ENCODE data around the gene AJAP1.

AJAP1 gene

DNA sequence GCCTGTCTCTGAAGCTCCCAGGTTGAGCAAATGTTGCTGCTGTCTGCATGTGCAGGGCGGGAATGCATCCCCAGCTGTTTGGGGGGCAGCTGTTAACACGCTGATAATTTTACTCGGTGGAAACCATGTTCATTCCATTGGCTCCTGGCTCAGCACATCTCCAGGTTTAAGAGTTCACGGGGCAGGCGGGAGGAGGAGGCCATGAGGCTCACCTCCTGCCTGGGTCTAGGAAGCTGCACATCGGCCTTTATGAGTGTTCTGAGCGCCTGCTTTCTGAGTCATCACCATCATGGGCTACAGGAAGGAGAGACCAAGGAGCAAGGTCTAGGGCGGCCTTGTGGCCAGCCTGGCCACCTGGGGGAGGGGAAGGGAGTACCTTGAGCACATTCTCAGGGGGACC is 29.7 kb downstream of the AJAP1 start:
- no peak for DNase-seq

DNA sequence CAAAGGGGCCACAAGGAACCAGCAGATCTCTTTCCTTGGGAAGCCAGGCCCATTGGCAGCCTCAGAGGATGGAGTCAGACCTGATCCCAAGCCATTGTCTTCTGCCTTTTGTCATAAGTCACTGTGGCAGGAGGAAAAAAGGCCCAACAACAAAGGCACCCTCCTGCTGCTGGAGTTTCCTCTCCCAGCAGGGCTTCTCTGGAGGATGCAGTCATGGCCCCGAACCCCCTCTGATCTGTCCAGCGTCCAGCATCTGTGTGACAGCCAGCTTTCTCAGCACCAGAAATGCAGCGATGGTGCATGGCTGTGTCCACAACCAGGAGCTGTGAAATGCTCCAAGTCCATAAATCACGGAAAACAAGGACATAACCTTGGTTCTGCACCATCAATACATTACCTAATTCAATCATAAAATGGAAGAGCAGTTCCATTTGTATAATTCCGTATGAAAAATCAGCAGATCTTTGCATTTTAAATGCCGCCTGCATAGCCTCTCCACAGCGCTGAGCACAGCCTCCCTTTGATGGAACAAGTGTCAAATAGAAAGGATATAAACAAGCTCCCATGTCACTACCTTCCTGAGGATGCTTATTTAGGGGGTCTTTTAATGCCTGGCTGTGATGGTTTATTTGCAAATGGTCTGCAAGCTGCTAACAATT is 30.6 kb downstream of the AJAP1 start:
- no peak for DNase-seq

- no peak for DNase-seq
Observed at GRCh38 chr1:4685523-4685865, 31.1 kb downstream of the AJAP1 start.

DNA sequence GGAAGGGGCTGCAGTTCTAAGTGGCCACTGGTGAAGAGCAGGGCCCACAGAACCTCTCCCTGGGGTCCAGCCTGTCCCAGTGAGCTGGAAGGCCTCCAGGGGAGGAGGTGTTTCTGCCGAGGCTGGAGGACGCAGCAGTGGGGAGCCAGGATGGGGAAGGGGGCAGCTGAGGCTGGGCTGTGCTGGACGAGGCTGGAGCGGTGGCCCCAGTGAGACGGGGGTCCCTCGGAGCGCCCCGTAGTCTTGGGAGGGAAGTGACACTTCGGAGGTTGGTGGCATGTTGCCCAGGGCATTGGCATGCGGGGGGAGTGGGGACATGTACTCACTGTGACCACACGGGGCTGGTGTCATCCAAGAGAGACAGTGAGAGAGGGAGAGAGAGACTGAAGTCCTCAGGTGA is 33.5 kb downstream of the AJAP1 start:
- DNase-seq: no peak

- no peak for DNase-seq
Observed at GRCh38 chr1:4689271-4689935, 35.0 kb downstream of the AJAP1 start.

DNA sequence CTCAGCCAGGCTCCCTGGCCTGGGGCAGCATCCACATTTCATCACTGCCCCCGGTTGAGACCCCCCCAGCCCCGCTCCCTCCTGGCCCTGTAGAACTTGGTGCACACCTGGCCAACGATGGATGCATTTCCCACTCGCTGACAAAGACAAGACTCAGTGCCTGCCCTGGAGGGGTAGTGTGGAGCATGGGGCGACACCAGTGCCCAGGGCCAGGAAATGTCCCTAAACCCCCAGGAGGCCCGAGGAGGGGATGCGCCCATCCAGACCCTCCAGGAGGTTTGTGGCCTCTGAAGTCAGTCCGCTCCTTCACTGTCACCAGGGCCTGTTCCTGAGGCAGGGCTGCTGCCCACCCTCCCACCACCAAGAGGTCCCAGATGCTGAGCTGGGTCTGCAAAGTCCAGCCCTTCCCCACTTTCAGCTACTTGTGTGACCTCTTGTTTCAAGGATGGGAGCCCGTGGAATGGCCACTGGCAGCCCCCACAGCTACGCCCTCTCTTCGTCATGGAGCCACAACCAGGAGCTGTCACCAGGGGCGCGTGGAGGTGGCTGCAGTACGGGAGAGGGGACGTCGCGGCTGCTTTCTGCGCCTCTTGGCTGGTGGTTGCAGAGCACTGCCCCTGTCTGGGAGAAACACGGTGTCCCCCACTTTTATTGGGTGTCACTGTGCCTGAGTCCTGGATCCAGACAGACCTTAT is 35.7 kb downstream of the AJAP1 start:
- no peak for DNase-seq

DNA sequence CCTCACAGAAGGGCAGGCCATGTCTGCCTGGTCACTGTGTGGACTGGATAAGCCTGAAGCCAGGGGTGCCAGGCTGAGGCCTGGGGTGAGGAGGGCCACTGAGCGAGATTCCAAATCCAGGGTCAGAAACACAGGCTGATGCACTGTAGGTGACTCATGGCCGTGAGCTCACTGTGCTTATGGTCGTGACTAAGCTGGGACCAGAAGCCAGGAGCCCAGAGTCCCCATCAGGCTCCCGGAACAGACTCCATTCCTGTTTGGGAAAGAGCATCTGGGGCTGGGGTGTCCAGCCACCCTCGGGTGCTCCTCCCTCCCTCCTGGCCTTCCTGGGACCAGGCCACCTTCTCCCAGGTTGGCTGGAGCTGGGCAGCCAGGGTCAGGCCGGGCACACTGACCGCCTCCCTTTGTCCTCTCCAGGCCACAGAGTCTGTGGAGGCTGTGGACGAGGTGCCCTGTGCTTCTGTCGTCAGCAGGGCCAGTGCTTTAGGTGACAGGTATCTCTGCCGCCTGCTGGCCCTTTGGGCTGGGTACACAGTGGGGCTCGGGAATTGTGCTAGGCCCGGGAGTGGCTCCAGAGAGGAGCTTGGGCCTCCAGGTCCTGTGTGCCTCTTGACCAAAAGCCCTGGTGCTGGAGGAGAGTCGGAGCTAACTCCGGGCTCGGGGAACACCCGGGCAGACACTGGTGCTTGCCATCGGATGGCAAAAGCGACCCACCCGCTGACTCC is 36.7 kb downstream of the AJAP1 start:
- DNase-seq: no peak

- DNase-seq: no peak
Observed at GRCh38 chr1:4691766-4692405, 37.5 kb downstream of the AJAP1 start.

- DNase-seq: no peak
Observed at GRCh38 chr1:4692437-4692836, 38.0 kb downstream of the AJAP1 start.

DNA sequence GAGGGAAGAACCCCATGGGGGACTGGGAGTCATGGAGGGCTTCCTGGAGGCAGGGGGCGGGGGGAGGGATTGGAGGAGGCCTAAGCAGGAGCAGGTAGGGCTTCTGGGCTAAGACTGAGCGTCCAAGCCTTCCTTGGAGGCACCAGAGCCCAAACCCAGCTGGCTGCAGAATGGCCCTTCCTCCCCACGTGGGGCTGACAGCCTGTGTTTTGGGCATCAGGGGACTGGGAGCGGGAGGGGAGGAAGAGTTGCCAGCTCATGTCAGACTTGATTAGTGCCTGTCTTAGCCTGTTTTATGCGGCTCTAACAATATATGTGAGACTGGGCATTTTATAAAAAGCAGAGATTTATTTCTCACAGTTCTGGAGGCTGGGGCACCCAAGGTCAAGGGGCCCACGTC is 38.9 kb downstream of the AJAP1 start:
- DNase-seq: no peak

- no peak for DNase-seq
Observed at GRCh38 chr1:4693891-4694290, 39.5 kb downstream of the AJAP1 start.

- DNase-seq: no peak
Observed at GRCh38 chr1:4694492-4694891, 40.1 kb downstream of the AJAP1 start.

DNA sequence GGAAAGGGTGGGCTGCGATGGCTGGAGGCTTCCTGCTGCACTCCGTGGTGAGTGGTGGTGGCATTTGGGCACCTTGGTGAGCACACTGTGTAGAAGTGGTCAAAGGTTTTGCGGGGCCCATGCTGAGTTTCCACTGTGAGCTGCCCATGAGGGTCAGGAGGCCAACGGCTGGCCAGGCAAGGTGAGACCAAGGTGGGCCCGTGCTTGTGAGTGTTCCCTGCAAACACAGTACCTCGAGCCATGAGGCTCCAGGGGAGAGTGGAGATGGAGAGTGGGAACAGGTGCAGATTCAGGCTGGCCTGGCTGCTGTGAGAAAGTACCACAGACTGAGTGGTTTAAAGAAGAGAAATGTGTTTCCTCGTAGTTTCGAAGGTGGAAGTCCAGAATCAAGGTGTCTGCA is 40.8 kb downstream of the AJAP1 start:
- no peak for DNase-seq

- DNase-seq: no peak
Observed at GRCh38 chr1:4696161-4696745, 41.8 kb downstream of the AJAP1 start.

- DNase-seq: no peak
Observed at GRCh38 chr1:4696753-4697152, 42.3 kb downstream of the AJAP1 start.

- no peak for DNase-seq
Observed at GRCh38 chr1:4697801-4698200, 43.4 kb downstream of the AJAP1 start.

- no peak for DNase-seq
Observed at GRCh38 chr1:4698911-4699310, 44.5 kb downstream of the AJAP1 start.

GRCh38 chr1:4699376-4700301 is 45.2 kb downstream of the AJAP1 start:
- no peak for DNase-seq

GRCh38 chr1:4700801-4701200 is 46.4 kb downstream of the AJAP1 start:
- no peak for DNase-seq

DNA sequence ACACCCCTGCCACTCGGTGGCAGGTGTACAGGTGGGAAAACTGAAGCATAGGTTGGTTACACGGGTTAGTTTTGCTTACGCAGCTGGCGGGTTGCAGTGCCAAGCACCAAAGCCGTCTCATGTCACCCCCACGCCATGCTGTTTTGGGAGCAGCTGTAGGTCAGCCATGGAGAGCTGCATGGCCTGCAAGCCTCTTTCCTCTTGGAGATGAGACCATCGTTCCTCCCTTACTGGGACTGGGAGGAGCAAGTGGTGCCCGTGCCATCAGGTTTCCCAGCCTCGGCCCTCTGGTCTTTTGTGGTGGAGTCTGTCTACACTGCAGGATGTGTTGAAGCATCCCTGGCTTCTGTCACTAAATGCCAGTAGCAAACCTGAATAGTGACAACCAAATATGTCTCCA is 46.9 kb downstream of the AJAP1 start:
- DNase-seq: no peak

DNA sequence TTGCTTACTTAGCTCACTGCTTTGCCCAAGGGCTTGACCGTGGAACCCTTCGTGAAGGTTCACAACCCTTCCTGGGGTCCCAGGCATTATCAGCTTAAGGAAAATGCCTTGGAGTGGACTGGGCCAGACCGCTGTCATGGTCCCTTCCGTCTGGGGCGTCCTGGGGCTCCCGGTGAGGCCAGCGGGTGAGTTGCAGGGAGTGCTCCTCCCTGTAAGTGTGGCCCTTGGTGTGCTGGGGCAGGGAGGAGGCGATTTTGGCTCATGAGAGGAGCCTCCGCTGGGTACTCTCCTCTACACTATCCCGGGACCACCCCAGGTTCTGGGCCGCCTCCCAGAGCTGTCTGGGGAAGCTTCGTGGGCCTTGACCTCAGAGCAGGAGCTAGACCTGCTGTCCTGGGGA is 48.1 kb downstream of the AJAP1 start:
- no peak for DNase-seq

DNA sequence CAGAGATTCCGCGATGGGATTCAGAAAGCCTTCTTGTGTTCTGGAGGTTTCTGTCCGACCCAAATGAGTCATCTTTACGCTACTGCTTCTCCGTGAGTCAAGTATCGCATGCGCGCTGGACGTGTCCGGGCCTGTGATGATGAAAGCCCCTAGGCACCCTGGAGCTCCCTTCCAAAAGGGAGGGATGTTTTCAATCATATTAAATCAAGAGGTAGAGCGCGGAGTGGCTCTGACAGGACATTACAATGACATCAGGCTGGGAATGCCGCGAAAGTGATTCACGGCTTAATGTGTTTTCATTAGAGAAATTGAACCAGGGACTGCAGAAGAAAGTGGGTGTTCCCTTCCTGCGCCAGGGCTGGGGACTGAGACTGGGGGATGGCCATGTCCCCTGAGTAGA is 48.5 kb downstream of the AJAP1 start:
- no peak for DNase-seq

Measured in CD4-positive, alpha-beta T cell treated with Interleukin-4 for 4 hours (primary cell).